HG03159 (cell line): ENCODE data around the gene LMF1.
"Not testable (repeated sequence)": the region's sequence is repeated elsewhere in the genome, so short reads cannot be mapped to it uniquely, and the experiment has no call there.

Experiments
- ATAC-seq: cut with Tn5 transposase; IDR thresholded peaks from one replicate; pipeline ENCODE4 v1.9.1; 2021; ENCODE audit warnings: mild to moderate bottlenecking, moderate library complexity; ENCODE audit not compliant: unreplicated experiment

Gene LMF1

DNA sequence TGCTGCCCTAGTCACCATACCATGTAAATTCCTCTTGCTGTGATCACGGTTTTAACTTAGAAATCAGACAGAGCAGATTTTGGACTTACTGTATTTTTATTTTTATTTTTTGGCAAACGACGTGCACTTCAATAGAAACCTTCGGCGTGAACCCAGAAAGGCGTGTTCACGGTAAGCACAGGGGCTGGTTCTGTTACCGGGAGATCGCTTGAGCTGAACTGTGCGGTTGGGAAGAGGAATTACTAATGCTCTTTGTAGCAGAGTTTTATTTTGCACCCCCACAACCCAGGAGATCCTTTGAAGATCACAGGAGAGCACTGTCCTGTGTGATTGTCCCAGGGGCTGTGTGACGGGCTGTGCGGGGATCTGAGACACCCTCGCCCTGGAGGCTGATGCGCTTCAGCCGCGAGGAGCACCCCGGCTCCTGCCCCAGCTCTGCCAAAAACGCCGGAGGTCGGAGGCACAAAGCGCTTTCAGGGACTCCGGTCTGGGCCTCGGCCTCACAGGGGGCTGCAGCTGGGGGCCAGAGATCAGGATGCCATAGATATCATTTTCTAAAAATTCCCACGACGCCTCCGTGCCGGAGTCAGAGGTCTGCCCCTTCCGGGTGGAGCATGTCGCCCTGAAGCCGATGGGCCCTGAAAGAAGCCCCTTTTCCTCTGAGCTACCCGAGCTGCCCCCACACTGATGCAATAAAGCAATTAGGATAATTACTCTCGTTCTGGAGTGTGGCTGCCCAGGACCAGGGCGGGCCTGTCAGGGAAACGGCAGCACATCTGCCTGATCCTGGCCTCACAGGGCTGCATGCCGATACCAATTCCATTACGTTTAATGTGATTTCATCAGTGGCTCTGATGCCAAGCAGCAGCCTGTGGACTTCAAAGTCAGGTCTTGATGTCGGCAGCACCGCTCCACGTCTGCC, 71.8 kb downstream of the LMF1 start:
- no peak for ATAC-seq

DNA sequence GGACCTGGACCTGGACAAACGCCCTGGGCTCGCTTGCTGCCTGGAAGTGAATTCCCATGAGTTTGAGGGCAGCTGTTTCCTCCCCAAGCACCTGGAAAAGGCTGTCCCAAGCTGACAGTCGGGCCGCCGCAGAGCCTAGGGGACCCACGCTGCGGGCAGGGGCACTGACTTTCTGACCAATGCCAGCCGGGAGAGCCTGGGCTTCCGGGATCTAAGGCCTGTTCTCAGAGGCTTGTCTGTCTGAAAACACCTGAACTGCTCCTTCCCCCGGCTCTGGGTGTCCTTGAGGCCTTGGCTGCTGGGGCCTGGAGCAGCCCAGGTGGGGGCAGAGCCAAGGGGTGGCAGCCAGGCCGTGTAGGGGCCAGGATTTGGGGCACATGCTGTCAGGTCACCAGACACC, 72.6 kb downstream of the LMF1 start:
- no peak for ATAC-seq

DNA sequence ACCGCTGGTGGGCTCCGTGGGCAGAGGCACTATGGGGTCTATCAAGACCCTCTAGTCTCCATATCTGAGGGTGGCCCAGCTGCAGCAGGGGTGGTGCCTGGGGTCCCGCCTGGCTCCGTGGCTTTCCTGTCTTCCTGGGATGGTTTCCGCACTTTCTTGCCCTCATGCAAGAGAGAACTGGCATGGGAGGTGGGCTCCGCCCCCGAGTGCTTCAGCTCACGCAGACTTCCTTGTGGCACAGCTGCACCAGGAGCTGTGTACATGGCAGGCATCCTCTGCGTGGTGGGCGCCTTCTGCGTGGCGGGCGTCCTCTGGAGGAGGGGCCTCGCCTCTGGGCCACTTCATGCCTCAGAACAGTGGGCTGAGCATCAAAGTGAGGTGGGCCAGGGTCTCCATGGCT, 73.1 kb downstream of the LMF1 start:
- no peak for ATAC-seq

DNA sequence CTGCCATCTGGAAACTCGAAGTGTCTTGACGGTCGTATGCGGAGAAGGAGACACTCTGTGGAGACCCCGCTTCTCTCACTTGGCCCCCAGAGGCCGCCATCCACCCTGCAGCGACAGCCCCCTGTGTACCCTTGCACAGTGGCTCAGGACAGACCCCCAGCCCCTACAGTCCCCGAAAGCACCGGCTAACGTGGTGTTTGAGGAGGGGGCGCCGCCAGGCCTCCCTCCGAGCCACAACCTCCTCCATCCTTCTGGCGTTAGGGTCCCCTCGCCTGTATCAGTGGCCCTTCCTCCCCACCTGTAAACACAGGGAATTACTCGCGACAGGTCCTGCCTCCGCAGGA, 73.6 kb downstream of the LMF1 start:
- no peak for ATAC-seq

DNA sequence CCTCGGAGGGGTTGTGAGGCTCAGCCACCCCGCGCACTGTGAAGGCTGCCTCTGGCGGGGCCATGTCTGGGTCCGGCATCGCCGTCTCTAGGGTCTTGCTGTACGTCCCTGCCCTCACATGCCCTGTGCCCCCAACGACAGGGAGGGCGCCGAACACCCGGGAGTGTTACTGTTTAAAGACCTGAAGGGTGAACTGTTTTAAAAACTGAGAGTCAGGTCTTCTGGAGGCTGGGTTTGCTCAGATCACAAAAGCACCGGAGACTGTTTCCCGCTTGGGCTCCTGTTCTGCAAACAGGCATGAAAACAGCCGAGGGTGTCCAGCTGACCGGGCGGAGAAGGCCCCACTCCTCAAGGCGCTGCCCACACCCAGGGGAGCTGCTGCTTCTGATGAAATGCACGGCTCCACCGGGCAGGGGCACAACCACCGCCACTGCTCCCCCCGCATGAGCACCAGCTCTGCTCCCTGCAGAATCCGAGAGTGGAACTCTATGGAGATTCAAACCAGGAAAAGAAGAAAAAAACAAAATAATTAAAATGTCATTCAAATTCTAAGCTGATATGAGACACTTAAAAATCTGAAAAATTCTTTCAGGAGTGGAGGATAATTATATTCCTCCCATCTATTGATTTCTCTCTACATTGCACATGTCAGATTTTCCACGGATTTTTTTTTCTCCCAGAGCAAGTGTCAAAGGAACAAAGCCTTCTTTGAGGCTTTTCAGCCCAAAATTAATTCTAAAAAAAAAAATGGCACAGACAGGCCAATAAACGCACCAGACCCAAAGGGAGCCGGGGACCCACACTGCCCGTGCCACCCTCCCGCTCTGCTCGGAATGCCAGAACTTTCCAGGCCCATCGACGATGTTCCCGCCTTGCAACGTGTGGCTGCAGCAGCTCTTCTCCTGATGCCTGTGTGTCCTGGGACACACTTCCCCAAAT, 74.3 kb downstream of the LMF1 start:
- ATAC-seq: no peak

DNA sequence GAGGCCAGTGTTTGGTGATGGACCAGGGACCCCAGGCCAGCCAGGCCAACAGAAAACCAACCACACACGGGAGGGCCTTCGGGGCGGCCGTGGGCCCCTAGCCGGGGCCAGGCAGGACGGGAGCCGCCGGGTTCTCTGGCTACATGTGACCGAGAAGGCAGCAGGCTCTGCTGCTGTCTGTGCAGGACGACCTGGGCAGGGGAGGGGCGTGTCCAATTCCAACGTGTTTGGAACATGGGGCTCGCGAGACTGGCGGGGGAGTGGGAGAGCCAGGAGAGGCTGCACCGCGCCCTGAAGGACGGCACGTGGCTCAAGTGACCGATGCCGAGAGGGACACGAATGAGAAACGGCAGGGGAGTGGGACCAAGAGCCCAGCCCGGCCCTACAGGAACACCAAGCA, 75.4 kb downstream of the LMF1 start:
- ATAC-seq: no peak

DNA sequence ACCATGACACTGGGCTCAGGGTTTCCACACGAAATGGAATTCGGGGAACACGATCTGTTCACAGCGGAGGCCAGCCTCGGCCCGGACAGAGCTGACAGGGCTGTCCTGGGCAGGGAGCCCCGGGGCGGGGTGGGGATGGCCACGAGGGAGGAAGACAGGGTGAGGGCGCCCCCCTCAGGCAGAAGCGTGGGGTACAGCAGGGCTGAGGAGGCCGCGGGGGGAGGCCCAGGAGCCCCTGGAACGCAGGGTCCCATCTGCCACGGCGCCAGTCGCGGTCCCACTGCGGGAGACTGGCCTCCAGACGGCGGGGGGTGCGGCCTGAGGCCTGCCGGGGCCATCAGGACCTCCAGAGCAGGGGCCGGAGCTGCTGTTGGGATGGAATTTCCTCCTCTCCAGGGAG, 75.9 kb downstream of the LMF1 start:
- no peak for ATAC-seq

DNA sequence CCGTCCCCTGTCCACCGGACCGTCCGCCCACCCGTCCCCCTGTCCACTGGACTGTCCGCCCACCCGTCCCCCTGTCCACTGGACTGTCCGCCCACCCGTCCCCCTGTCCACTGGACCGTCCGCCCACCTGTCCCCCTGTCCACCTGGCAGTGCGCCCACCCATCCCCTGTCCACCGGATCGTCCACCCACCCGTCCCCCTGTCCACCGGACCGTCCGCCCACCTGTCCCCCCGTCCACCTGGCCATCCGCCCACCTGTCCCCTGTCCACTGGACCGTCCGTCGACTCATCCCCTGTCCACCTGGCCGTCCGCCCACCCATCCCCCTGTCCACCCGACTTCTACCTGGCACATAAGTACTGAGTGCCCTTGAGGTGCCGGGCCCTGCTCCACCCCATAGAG, 76.6 kb downstream of the LMF1 start:
- no peak for ATAC-seq

DNA sequence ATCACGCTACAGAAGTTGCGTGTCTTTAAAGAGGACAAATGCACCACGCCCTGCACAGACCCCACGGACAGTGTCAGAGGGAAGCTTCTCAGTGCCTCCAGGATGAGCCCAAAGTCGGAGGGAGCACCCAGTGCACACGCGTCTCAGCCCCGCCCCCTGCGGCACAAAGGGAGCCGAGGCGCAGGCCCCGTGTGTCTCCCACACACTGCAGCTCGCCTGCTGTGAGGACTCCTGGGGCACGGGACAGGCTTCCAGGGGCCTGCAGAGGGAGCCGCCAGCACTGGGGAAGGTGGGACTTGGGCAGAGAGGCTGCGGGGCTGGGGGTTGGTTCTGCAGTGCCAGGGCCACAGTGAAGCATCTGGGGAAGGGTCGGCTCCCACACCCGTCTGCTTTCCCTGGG, 77.4 kb downstream of the LMF1 start:
- ATAC-seq: no peak

DNA sequence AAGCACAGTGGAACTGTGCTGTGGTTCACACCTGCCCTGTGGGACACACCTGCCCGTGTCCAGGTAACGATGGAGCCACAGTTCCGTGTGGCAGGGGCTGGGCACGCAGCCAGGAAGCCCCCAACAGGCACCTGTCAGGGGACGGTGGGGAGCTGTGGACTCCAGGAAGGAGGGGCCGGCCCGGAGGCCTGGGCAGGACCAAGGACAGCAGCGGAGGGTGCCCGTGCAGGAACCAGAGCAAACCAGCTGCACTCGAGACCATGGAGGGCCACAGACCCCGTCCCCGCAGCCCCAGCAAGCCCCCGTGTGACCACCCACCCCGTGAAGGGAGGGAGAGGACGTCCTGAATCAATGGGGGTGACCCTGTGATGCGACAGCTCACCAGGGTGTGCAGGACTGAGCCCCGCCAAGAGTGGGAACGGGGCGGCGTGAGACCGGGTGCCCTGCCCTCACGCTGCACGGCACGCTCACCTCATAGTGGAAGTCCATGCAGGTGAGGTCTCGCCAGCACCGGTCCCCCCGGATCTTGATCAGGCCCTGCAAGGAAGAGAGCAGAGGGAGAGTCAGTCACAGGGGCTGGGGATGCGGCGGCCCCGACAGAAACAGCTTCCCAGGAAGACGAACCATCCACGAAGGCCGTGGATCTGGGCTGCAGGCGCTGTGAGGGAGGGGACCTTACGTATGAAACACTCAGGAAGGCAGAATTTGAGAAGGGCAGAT, 78.1 kb downstream of the LMF1 start:
- no peak for ATAC-seq

DNA sequence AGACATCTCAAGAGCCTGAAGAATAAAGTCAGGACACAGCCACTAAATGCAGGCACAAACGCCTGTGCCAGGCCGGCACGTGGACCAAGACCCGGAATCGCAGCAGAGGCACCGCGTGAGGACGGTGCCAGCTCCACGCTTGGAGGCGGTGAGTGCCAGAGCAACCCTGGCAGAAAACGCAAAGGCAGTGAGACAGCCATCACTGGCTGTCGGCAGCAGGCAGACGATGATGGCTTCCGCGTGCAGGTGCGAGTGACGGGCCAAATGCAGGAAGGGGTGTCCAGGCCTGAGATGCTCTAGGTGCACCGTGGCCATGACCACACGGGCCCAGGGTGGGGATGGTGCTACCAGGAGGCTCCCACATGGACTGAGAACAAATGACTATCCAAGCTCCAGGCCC, 78.8 kb downstream of the LMF1 start:
- ATAC-seq: no peak

DNA sequence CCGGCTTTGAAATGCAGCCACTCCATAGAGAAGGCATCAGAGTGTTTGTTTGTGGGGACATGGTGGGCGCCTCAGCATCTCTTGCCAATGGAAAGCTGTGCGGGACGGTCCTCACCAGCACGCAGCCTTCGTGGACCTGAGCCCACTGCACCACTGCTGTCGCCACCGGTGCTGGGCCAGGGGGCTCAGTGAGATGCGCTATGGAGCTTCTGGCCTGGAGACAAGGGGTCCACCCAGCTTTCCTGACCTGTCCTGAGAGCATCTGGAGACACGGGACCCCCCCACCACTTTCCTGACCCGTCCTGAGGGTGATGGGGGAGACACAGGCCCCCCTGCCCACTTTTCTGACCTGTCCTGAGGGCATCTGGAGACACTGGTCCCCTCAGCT, 79.4 kb downstream of the LMF1 start:
- no peak for ATAC-seq

DNA sequence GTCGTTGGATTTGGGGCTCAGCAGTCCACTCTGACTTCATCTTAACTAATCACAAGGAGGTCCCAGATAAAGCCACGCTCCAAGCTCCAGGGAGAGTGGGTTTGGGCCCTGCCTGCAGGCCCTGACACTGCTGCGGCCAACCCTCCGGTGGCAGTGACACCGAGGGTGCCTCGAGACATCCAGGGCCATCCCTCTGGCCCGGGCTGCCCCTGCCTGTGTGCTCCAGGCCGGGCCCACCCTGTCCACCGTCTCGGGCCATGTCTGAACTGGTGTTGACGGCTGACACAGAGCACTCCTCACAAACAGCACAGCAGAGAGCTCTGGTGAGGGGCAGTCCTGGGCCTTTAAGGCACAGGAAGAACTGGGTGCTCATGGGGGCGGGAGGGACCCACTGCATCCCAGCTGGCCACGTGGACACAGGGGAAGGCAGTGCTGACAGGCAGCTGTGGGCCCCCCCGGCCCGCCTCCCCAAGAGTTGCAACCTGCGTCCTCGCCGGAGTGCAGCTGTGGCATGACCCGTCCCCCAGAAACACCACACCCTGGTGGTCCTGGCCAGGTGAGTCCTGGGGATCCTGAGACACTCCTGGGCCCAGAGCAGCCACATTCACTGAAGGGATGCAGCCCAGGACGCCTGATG, 80.0 kb downstream of the LMF1 start:
- no peak for ATAC-seq

DNA sequence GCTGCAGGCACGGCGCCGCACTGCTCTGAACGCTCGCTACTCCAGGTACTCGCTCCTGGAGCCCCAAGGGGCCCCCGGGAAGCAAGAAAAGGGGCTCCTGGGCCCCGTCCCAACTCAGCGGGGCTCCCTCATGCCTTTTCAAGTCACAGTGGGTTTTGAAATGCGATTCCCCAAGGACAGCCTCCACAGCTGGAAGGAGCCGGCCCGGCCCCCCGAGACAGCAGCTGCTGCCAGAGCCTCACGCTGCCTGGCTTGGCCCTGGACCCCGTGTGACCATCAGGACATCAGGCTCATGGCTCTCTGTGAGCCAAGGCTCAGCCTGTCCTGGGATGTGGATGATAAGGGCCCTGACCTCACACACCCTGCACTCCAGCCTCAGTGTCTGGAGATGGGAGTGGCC, 80.6 kb downstream of the LMF1 start:
- no peak for ATAC-seq

DNA sequence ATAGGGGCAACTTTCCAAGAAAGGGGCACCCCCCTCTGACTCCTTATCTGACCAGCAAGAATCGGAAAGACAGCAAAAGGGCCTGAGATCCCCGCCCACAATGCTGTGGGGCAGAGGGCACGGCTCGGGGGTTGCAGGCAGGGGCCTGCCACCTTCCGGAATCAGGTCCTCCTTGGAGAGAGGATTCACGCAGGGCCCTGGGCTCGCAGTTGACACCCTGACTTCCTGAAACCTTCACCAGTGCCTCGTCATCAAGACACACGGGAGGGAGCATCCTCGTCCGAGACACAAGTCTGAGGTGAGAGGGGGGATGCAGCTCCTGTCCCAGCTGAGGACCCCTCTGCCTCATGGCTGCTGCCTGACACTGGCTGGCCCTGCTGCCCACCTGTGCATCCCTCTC, 81.2 kb downstream of the LMF1 start:
- ATAC-seq: no peak

DNA sequence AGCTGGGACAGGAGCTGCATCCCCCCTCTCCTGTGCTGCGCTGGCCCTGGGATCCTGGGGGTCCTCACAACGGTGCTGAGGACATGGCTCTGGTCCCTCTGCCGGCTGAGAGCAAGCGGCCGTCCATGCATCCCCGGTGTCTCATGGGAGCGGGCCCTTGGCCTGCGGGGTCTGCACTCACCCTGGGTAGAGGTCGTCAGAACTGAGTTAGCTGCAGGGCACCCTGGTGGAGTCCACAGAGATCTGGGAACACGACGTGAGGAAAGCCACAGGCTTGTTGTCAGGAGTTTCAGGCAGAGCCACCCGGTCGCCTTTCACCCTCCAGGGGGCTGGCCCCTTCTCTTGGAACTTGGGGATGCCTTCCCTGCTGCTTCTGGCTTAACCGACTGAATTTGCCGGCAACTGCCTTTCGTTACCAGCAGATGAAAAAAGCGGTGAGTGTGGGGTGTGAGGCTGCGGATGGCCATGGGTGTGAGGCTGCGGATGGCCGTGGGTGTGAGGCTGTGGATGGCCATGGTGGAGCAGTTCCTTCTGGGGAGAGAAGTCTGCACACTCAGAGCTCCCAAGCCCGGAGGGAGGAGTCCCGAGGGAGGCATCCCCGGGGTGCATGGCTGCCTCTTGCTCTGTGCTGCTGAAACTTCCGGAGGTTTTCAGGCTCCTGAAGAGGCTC, 81.7 kb downstream of the LMF1 start:
- no peak for ATAC-seq

DNA sequence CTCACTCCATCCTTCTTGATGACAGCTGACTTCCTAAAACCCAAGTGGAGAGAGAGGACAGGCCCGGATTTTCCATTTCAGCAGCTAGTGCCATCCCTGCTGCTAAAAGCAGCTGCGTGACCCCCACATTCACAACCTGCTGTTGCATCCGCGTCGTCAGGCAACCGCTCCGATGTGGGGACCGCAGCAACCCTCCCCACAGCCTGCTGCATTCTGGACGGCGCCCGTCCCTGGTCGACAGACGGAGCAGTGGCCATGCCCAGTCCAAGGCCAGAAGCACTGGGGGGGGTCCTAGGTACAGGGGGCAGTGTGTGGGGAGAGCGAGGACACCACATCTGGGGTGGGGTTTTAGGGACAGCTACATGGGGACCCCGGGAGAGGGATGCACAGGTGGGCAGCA, 82.3 kb downstream of the LMF1 start:
- ATAC-seq: not testable (repeated sequence)

DNA sequence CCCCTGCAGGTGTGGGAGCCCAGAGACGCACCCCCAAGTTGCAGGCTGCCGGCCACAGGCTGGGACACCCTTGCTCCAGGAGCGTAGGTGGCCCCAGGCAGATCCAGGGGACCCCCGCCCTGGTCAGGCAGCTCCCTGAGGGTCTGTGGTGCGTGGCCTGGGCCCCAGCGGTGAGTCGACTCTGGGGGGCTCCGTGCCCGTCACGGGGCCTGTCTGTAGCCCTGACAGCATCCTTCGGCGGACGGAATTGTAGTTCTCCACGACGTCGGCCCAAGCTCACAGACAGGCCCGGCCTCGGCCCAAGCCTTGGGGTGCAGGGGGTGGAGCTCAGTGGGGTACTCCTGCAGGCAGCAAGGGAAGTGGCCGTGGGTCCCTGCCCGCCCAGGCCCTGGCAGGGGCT, 82.9 kb downstream of the LMF1 start:
- ATAC-seq: no peak

DNA sequence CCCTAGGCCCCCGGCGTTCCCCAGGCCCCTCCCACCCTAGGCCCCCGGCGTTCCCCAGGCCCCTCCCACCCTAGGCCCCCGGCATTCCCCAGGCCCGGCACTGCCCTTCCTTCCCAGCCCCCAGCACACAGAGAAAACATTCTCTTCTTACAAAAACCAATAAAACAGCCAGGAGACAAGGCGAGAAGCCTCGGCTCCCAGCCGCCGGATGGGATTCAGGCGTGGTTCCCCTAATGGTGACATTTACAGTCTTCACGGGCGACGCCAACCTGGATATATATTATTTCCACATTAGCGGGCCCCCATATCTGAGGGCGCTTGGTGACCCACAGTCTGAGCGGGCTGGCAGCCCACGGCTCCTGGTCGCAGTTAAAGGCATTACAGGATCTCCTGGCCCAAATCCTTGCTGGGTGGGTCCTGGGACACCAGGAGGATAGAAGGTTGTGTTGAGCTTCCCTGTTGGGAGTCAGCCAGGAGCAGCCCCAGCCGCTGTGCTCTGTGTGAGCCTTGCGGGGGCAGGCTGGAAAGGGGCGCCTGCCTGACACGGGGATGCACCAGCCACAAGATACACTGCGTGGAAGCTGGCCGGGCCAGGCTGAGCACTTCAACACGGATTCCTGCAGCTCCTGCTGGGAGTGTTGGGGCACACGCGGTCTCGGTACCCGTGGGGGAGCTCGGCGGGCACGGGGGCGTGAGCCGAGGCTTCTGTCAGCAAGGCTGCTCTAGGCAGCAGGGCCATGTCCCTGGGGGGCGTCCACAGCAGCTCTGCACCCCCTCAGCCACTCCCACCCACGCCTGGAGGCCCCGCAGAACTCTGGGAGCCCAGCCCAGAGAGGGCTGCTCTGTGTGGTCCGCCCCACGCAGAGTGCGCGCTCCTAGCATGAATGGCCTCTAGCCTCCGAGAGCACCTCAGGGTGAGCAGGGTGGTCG, 83.7 kb downstream of the LMF1 start:
- no peak for ATAC-seq
